Endothelial cell of umbilical vein (primary cell): ENCODE results near the gene EPHA5. TPM values are rescaled to one million over a fixed set of nuclear protein-coding genes. Genes with fewer than 3 reads are reported as not detected.

Source experiments
- BruUV-seq: library from RNA; stranded (reverse); fragments of 400-500 nt; replicated peaks from 2 replicates; lab custom pipeline; 2021; lab: Mats Ljungman, UMichigan
- CTCF ChIA-PET: fragments of 300-600, 350-600 bp; sonication (Branson Sonifier 250); formaldehyde crosslinking; loops from one replicate; lab custom pipeline; 2021; ENCODE audit warnings: antibody characterized with exemption, inconsistent platforms; lab: Charles Lee
- POLR2A ChIA-PET: fragments of 300-600, 350-600 bp; sonication (Branson Sonifier 250); formaldehyde crosslinking; loops from one replicate; lab custom pipeline; 2021; ENCODE audit warnings: antibody characterized with exemption, inconsistent platforms; lab: Charles Lee
- DNase-seq: peaks from one replicate; pipeline ENCODE4 v3.0.0-alpha.2; 2011; ENCODE audit warnings: low read depth, low spot score
- FAIRE-seq: peaks from 2 replicates; lab custom pipeline; 2011; peaks lifted over from hg19 to GRCh38; lab: Jason Lieb, UNC
- H2AFZ ChIP-seq: 2 replicates; pipeline ENCODE4 v1.6.0; 2012; ENCODE audit warnings: low read depth, low read length, control low read depth, inconsistent platforms
- H3K27ac ChIP-seq: 2 replicates; pipeline ENCODE4 v1.5.1; 2011; ENCODE audit warnings: low read depth, mild to moderate bottlenecking, control low read depth, low read length, moderate library complexity; ENCODE audit not compliant: insufficient read depth
- H3K27me3 ChIP-seq, 2 experiments: 2 replicates each; pipeline versions ENCODE4 v1.6.0 to v1.6.1; 2011; ENCODE audit warnings: low read length in 2 of 2, mixed read lengths in 1 of 2; ENCODE audit not compliant: control insufficient read depth in 2 of 2, insufficient read depth in 2 of 2
- H3K36me3 ChIP-seq, 2 experiments: 2 replicates in 1 of 2; 3 replicates in 1 of 2; pipeline ENCODE4 v1.5.1; 2011; ENCODE audit warnings: low read length in 2 of 2, mild to moderate bottlenecking in 1 of 2, moderate library complexity in 1 of 2; ENCODE audit not compliant: control insufficient read depth in 2 of 2, insufficient read depth in 2 of 2; ENCODE audit errors: extremely low read depth in 1 of 2
- H3K4me1 ChIP-seq: 3 replicates; pipeline ENCODE4 v1.5.1; 2011; ENCODE audit warnings: mild to moderate bottlenecking, low read length; ENCODE audit not compliant: control insufficient read depth, insufficient read depth; ENCODE audit errors: extremely low read depth
- H3K4me2 ChIP-seq: 2 replicates; pipeline ENCODE4 v1.6.1; 2011; ENCODE audit warnings: low read length, control low read depth, mixed read lengths; ENCODE audit not compliant: insufficient read depth
- H3K4me3 ChIP-seq, 3 experiments: fragments of 200-600 bp in 1 of 3; sonication (generic), shearing (Covaris generic) in 1 of 3; replicated peaks in 1 of 3; 2 replicates each; pipeline ENCODE4 v1.5.1; 2011 to 2016; ENCODE audit warnings: control low read depth in 3 of 3, low read length in 3 of 3, mild to moderate bottlenecking in 2 of 3, inconsistent platforms in 1 of 3, low read depth in 1 of 3, moderate library complexity in 1 of 3; ENCODE audit not compliant: insufficient read depth in 1 of 3
- H3K79me2 ChIP-seq: 2 replicates; pipeline ENCODE4 v1.6.0; 2012; ENCODE audit warnings: low read length, inconsistent platforms; ENCODE audit not compliant: control insufficient read depth, insufficient read depth
- H3K9ac ChIP-seq: replicated peaks from 2 replicates; pipeline ENCODE3; 2011; ENCODE audit warnings: low read length, control low read depth; ENCODE audit not compliant: insufficient read depth; ENCODE audit errors: extremely low read depth
- H3K9me1 ChIP-seq: replicated peaks from 3 replicates; pipeline ENCODE4 v1.6.0; 2011; ENCODE audit warnings: mild to moderate bottlenecking, low read length; ENCODE audit not compliant: control insufficient read depth, insufficient read depth; ENCODE audit errors: extremely low read depth
- H3K9me3 ChIP-seq: replicated peaks from 2 replicates; pipeline ENCODE4 v1.5.1; 2012; ENCODE audit warnings: low read length, inconsistent platforms; ENCODE audit not compliant: control insufficient read depth, insufficient read depth
- H4K20me1 ChIP-seq: replicated peaks from 2 replicates; pipeline ENCODE3; 2011; ENCODE audit warnings: mild to moderate bottlenecking, low read length; ENCODE audit not compliant: control insufficient read depth, insufficient read depth; ENCODE audit errors: extremely low read depth
- CTCF ChIP-seq, 2 donors: IDR thresholded peaks; 1 replicate in 1 of 2; 2 replicates in 1 of 2; pipeline ENCODE4 v1.5.1; 2011; ENCODE audit warnings: low read length in 2 of 2, mild to moderate bottlenecking in 2 of 2, moderate library complexity in 2 of 2, control low read depth in 1 of 2, inconsistent platforms in 1 of 2, low read depth in 1 of 2; ENCODE audit not compliant: insufficient read depth in 1 of 2; ENCODE audit errors: extremely low read depth in 1 of 2
- EZH2 ChIP-seq: IDR thresholded peaks from 2 replicates; pipeline ENCODE4 v1.6.1; 2012; ENCODE audit warnings: borderline replicate concordance, low read depth, mild to moderate bottlenecking, moderate library complexity, low read length, inconsistent platforms; ENCODE audit not compliant: severe bottlenecking
- FOS ChIP-seq: IDR thresholded peaks from 2 replicates; pipeline ENCODE4 v1.6.1; 2011; ENCODE audit warnings: mild to moderate bottlenecking, low read length, moderate library complexity, borderline replicate concordance; ENCODE audit not compliant: insufficient read depth
- GATA2 ChIP-seq: IDR thresholded peaks from 2 replicates; pipeline ENCODE4 v1.7.0; 2011; ENCODE audit warnings: low read depth, mild to moderate bottlenecking, moderate library complexity, mixed read lengths, low read length; ENCODE audit not compliant: insufficient read length, insufficient read depth
- JUN ChIP-seq: IDR thresholded peaks from 2 replicates; pipeline ENCODE4 v1.6.1; 2011; ENCODE audit warnings: borderline replicate concordance, low read depth; ENCODE audit not compliant: insufficient read length, insufficient read depth
- MAX ChIP-seq: IDR thresholded peaks from 2 replicates; pipeline ENCODE4 v1.6.1; 2011; ENCODE audit not compliant: insufficient read depth, insufficient read length
- MYC ChIP-seq: IDR thresholded peaks from one replicate; pipeline ENCODE4 v1.6.1; 2011; ENCODE audit warnings: mild to moderate bottlenecking, low read depth, low read length
- POLR2A ChIP-seq: IDR thresholded peaks from 2 replicates; pipeline ENCODE4 v1.6.1; 2012; ENCODE audit warnings: low read depth, mild to moderate bottlenecking, control low read depth, low read length
- POLR2AphosphoS5 ChIP-seq: IDR thresholded peaks from 2 replicates; pipeline ENCODE4 v1.6.1; 2012; ENCODE audit warnings: low read depth, mild to moderate bottlenecking, control low read depth, low read length, moderate library complexity; ENCODE audit not compliant: insufficient read depth
- dilution Hi-C: fragments of 300-500 bp; cut with MboI; formaldehyde crosslinking; loops from one replicate; pipeline ENCODE4 v1.15.0; 2019; ENCODE audit warnings: low sequenced_read_pairs; ENCODE audit not compliant: extremely low pct_ligation_motif_present
- intact Hi-C: fragments of 100-400 bp; cut with micrococcal nuclease; formaldehyde crosslinking; loops from one replicate; pipeline ENCODE4 v1.10.0; 2022
- polyA plus RNA-seq, 4 experiments: library from polyadenylated mRNA; depleted of rRNA in 3 of 4; stranded (reverse) in 3 of 4; unstranded in 1 of 4; fragments of >200 nt; gene quantifications; 2 replicates each; pipeline versions ENCODE4 v1.2.1 to v1.2.3, GENCODE V29; 2011 to 2012; ENCODE audit warnings: missing spikeins in 1 of 4
- total RNA-seq: library from RNA; stranded (reverse); gene quantifications from 2 replicates; pipeline ENCODE4 v1.2.3, GENCODE V29; 2021

EPHA5 gene
- total and polyA plus RNA-seq, 2 donors (not counting 3 experiments of a cell fraction or from before 2014, with no cell fraction given): 0.31 to 0.39 TPM

GRCh38 chr4:65589921-65590320 lies 80.4 kb downstream of the EPHA5 start:
- Histone ChIP-seq H3K9me1 (no peaks in the 10 kb centered on the region), H3K9me3 (no peaks in the 10 kb centered on the region), H3K27me3 (no peaks in the 10 kb centered on the region), H3K4me1 (no peaks in the 10 kb centered on the region), H2AFZ (no peak overlapping the region), H3K9ac (no peak overlapping the region), H3K4me2 (no peak overlapping the region), H4K20me1 (no peaks in the 10 kb centered on the region), H3K36me3 (no peaks in the 10 kb centered on the region), H3K4me3 (no peak overlapping the region), H3K27ac (no peak overlapping the region), H3K79me2 (no peaks in the 10 kb centered on the region)
- no TSS peak for BruUV-seq
- no peak for DNase-seq
- POLR2A ChIA-PET: no interaction called here
- dilution Hi-C loops (no loop called here), intact Hi-C loops (no loop called here)
- no peak for FAIRE-seq
- CTCF ChIA-PET: interaction anchor here (1.3 kb wide), 1 partner anchor 10 kb away, joined by 3 read pairs; no protein-coding TSS in a partner anchor
- TF ChIP-seq MYC: no peak
- no peak for TF ChIP-seq POLR2AphosphoS5
- no peak for TF ChIP-seq CTCF (IDR thresholded peaks at IDR 0.05; ENCODE audit: extremely low read depth in 1 of 2, insufficient read depth in 1 of 2, low read depth in 1 of 2, low read length in 2 of 2)
- no peak for TF ChIP-seq MAX
- TF ChIP-seq EZH2: no peak
- no peak for TF ChIP-seq POLR2A
- TF ChIP-seq FOS: no peak
- TF ChIP-seq JUN: no peak
- no peak for TF ChIP-seq GATA2
